RWPE1 (cell line): Measurements from ENCODE around the gene ZNF423.

Source experiments
- CTCF ChIA-PET: fragments of 350-600 bp; sonication (Branson Sonifier 250); formaldehyde crosslinking; extraction: SDS; loops from one replicate; lab custom pipeline; 2021; lab: Yijun Ruan, JAX
- POLR2A ChIA-PET: fragments of 400-600 bp; formaldehyde crosslinking; extraction: SDS; loops from one replicate; lab custom pipeline; 2020; ENCODE audit warnings: antibody characterized with exemption; ENCODE audit not compliant: low non-redundant PET; lab: Yijun Ruan, JAX
- DNase-seq: peaks from one replicate; pipeline ENCODE4 v3.0.0; 2012; ENCODE audit warnings: low spot score
- H3K27ac ChIP-seq: fragments of 450-650 bp; 2 replicates; pipeline ENCODE4 v1.5.1; 2017
- TF ChIP-seq, protein P1 (sequence below): fragments of 450-650 bp; conservative IDR thresholded peaks from 2 replicates; pipeline ENCODE4 v1.5.1; 2017; ENCODE audit warnings: low read depth, mild to moderate bottlenecking

ZNF423 gene

DNA sequence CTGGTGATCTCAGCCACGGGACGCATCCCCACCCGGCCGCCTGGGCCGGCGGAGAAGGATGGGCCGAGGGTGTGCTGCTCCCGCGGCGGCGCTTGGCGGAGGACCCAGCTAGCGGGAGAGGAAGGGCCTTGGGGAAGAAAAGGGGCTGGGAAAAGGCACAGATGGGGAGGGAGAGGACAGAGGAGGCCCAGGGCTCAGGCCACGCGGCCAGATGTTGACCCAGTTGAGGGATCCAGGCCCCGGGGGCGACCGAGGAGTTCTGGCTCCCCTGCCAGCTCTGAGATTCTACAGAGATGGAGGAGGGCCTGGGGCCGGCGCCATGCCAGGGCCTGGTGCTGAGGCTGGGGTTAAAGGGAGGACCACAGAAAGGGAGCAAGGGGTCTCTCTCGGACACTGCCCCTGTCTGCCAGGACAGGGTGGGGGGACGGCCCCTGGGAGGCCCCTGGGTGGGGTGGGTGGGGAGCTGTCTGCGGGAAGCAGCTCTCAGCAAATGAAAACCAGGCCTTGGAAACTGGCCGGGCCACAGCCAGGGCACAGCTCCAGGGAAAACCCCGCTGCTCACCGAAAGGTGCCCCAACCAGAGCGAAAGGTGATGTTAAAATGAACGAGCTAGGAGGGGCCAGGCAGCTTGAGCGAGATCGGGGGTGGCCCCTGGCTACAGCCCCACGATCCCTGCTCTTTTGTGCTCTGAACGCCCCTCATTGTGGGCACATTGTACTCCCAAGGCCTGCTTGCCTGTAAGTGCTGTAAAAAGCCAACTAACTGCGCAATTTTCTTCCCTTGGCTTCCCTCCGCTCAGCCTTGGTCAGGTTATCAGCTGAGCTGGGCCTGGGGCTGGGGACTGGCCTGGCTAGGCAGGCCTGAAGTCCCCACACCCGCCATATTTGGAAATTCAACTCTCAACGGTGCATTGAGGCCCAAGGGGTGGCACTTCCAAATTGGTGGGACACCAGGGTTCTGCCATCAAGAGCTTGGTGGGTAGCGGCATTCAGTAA lies 191.4 kb downstream of the ZNF423 start:
- no peak overlapping the region for H3K27ac ChIP-seq
- POLR2A ChIA-PET: no interaction called here
- TF ChIP-seq, protein P1, sequence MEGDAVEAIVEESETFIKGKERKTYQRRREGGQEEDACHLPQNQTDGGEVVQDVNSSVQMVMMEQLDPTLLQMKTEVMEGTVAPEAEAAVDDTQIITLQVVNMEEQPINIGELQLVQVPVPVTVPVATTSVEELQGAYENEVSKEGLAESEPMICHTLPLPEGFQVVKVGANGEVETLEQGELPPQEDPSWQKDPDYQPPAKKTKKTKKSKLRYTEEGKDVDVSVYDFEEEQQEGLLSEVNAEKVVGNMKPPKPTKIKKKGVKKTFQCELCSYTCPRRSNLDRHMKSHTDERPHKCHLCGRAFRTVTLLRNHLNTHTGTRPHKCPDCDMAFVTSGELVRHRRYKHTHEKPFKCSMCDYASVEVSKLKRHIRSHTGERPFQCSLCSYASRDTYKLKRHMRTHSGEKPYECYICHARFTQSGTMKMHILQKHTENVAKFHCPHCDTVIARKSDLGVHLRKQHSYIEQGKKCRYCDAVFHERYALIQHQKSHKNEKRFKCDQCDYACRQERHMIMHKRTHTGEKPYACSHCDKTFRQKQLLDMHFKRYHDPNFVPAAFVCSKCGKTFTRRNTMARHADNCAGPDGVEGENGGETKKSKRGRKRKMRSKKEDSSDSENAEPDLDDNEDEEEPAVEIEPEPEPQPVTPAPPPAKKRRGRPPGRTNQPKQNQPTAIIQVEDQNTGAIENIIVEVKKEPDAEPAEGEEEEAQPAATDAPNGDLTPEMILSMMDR: no peak

DNA sequence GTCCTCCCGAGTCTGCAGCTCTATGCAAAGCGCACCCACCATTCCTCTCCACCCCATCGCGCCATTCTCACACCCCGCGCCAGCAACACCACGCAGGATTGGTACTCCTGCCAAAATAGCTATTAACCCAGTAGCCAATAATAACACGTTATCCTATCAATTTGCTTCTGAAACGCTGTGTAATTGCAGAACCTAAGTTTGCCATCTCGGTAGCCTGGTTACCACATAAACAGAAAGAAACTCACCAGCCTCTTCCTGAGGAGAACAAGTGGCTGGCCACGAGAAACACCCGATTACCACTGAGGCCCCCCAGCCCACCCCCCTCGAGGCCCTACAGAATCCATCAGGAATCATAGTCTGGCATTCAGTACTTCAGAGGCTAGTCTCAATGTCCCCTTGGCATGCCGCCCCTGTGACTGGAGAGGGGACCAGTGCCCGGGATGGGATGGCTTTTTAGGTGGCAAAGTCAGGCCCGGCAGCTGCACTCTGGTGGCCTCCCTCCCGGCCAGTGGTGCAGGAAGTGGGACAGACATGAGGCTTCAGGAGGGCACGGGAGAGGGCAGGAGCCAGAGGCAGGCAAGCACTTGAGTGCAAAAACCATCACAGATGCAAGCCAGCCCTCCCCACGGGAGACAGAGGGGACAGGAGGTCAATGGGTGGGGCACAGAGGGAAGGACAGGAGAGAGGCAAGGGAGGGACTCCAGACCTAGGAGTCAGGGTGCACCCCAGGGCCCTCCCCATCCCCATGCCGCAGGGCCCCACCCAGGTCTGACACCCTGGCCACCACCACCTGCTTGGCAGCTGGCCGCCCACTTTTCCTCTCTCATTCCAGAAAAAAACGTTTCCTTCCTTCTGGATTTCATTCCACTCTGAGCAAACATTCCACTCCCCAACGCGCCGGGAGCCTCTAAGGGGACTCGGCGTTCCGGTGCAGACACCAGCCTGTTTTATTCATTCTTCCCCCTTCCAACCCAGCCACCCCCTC lies 192.5 kb downstream of the ZNF423 start:
- no peak overlapping the region for H3K27ac ChIP-seq
- TF ChIP-seq, protein P1: no peak
- DNase-seq: no peak
- ChIA-PET CTCF (no interaction called here), POLR2A (no interaction called here)

More for the DNA sequence above, 191.4 kb downstream of the ZNF423 start:
- no peak for DNase-seq
- CTCF ChIA-PET: no interaction called here

DNA sequence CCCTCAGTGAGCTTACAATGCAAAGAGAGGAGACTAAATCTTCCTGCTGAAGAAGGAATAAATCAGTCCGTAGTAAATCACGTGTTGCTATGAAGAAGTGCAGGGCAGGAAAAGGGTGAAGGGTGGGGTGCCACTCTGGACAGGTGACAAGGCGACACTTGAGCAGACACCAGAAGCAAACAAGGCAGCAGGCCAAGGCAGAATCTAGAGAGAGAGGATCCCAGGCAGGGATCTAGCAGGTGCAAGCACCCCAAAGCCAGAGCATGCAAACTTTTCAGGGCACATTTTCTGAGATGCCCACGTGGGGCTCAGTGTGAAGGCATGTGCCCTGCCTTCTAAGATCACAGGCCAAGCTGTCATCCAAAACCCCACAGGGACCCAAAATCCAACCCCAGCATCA lies 193.3 kb downstream of the ZNF423 start:
- no peak for DNase-seq
- ChIA-PET POLR2A (no interaction called here), CTCF (no interaction called here)
- TF ChIP-seq, protein P1: no peak
- no peak overlapping the region for H3K27ac ChIP-seq

DNA sequence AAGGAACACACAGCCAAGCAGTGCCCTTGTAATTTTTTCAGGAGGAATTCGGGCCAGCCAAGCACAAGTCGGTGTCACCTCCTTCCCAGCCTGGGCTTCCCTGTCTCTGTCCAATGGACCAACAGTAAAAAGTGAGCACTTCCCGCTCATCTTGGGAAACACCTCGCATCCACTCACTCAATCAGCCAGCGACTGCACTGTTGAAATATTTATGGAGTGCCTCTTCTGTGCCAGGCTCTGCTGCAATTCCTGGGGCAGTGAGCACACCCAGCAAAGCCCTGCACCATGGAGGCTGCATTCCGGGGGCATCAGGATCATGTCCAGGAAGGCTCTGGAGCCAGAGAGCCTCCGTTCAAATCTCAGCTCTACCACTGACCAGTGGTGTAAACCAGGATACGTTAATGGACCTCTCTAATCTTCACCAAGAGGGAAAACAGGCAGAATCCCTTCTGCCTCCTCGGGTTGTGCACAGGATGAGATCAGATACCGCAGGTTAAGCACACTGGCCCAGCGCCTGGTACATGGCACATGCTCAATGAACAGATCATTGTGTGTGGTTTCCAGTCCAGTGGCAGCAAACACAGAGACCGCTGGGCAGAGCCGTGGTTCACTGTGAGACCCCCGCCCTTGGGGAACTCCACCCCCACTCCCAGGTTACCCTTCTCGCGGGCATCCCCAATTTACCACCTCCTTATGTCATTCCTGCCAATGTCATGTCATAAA lies 194.3 kb downstream of the ZNF423 start:
- POLR2A ChIA-PET: no interaction called here
- TF ChIP-seq, protein P1: no peak
- H3K27ac ChIP-seq: no peak overlapping the region
- CTCF ChIA-PET: no interaction called here
- no peak for DNase-seq

DNA sequence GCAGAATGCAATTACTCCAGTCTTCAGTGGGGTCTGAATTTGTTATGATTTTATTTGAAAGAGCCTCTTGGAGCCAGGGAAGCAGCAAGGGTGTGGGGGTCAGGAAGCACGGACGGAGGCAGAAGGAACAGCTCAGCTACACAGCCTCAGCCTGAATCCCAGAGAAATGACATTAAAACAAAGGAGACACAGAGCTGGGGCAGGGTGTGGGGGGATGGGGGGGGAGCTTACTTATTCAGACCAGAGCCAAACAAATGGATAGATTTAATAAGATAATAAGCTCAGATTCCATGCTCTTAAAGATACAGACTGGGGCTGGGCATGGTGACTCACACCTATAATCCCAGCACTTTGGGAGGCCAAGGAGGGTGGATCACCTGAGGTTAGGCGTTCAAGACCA lies 195.3 kb downstream of the ZNF423 start:
- ChIA-PET CTCF (interaction anchor here (0.5 kb wide), 1 partner anchor 9 kb away, joined by 3 read pairs; no protein-coding TSS in a partner anchor), POLR2A (no interaction called here)
- no peak overlapping the region for H3K27ac ChIP-seq
- TF ChIP-seq, protein P1: no peak
- no peak for DNase-seq
